GM21576 (cell line): ENCODE results near the gene ADAMTS16.

Source experiments
- ATAC-seq: cut with Tn5 transposase; IDR thresholded peaks from one replicate; pipeline ENCODE4 v1.9.1; 2021; ENCODE audit warnings: mild to moderate bottlenecking, moderate library complexity; ENCODE audit not compliant: unreplicated experiment

ADAMTS16 gene

DNA sequence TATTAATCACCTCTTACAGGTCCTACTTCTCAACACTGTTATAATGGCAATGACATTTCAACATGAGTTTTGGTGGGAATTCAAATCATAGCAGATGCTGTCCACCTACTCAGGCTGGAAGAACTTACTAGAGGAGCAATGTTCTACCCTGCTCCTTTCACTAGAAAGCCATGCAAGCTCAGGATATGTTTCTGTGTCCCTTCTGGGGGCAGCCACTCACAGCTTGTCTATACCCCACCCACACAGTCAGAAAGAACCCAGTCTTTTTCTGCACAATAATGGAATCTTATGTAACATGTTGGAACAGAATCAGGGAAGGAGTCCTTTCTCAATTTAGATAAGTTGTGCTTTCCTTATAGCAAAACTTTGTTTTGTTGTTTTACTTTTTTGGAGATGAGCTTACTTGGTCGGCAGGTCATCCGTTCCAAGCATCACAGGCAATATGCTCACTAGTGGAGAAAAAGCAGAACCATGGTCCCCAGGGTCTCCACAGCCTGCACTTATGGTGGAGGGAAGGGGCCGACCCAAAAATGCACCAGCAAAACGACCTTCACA lies 229.0 kb downstream of the ADAMTS16 start:
- ATAC-seq: no peak
